IPS DF 4.7 (cell line): Measurements from ENCODE around the gene BCAS1.

Experiments
- DNase-seq: peaks from one replicate; pipeline ENCODE4 v3.0.0-alpha.2; 2013; ENCODE audit warnings: low spot score; ENCODE audit errors: extremely low read depth

Gene BCAS1

GRCh38 chr20:54051068-54051467 lies 19.3 kb downstream of the BCAS1 start:
- no peak for DNase-seq

- DNase-seq = no peak
Observed at GRCh38 chr20:54048891-54049545, 21.4 kb downstream of the BCAS1 start.

GRCh38 chr20:54048481-54048880 lies 21.9 kb downstream of the BCAS1 start:
- no peak for DNase-seq

GRCh38 chr20:54047720-54048119 lies 22.7 kb downstream of the BCAS1 start:
- DNase-seq = no peak

- no peak for DNase-seq
Observed at GRCh38 chr20:54047048-54047447, 23.3 kb downstream of the BCAS1 start.

- no peak for DNase-seq
Observed at GRCh38 chr20:54044156-54044555, 26.2 kb downstream of the BCAS1 start.

- no peak for DNase-seq
Observed at GRCh38 chr20:54043076-54043967, 27.1 kb downstream of the BCAS1 start.

GRCh38 chr20:54042021-54042420 lies 28.4 kb downstream of the BCAS1 start:
- DNase-seq = no peak

- DNase-seq = no peak
Observed at GRCh38 chr20:54041336-54041735, 29.1 kb downstream of the BCAS1 start.

- no peak for DNase-seq
Observed at GRCh38 chr20:54040531-54040930, 29.9 kb downstream of the BCAS1 start.

GRCh38 chr20:54038961-54039360 lies 31.4 kb downstream of the BCAS1 start:
- no peak for DNase-seq

GRCh38 chr20:54037525-54037924 lies 32.9 kb downstream of the BCAS1 start:
- DNase-seq = no peak

- no peak for DNase-seq
Observed at GRCh38 chr20:54029643-54030042, 40.8 kb downstream of the BCAS1 start.

- DNase-seq = no peak
Observed at GRCh38 chr20:54029176-54029575, 41.2 kb downstream of the BCAS1 start.

GRCh38 chr20:54028276-54029011 lies 42.0 kb downstream of the BCAS1 start:
- DNase-seq = no peak

GRCh38 chr20:54027704-54028103 lies 42.7 kb downstream of the BCAS1 start:
- DNase-seq = no peak

- DNase-seq = no peak
Observed at GRCh38 chr20:54026295-54027064, 43.9 kb downstream of the BCAS1 start.

GRCh38 chr20:54025251-54025771 lies 45.1 kb downstream of the BCAS1 start:
- DNase-seq = no peak

GRCh38 chr20:54023406-54023805 lies 47.0 kb downstream of the BCAS1 start:
- DNase-seq = no peak

- no peak for DNase-seq
Observed at GRCh38 chr20:54021446-54022235, 48.8 kb downstream of the BCAS1 start.
